Gastroesophageal sphincter (tissue), 4 donors: Measurements from ENCODE around the gene EHBP1. TPM values are rescaled to one million over a fixed set of nuclear protein-coding genes. Genes with fewer than 3 reads are reported as not detected.

ENCODE experiments used
- ATAC-seq: fragments of 150-250 bp; one replicate; pipeline ENCODE4 v1.9.1; 2016; ENCODE audit warnings: mild to moderate bottlenecking, moderate library complexity
- H3K27ac ChIP-seq, 4 donors: fragments of 200-600 bp; sonication (generic) in 3 of 4; 1 replicate in 3 of 4; 2 replicates in 1 of 4; pipeline ENCODE4 v1.5.1; 2016 to 2019
- H3K27me3 ChIP-seq: fragments of 200-600 bp; sonication (generic); one replicate; pipeline ENCODE4 v1.5.1; 2019
- H3K36me3 ChIP-seq, 2 donors: fragments of 200-600 bp; sonication (generic); one replicate each; pipeline ENCODE4 v1.5.1; 2019; ENCODE audit warnings: control low read depth in 1 of 2
- H3K4me1 ChIP-seq, 3 donors: fragments of 200-600 bp; sonication (generic); 1 replicate in 2 of 3; 2 replicates in 1 of 3; pipeline ENCODE4 v1.5.1; 2016 to 2019; ENCODE audit warnings: control low read depth in 2 of 3
- H3K4me3 ChIP-seq, 2 donors: fragments of 200-600 bp; sonication (generic); one replicate each; pipeline ENCODE4 v1.5.1; 2019; ENCODE audit warnings: mild to moderate bottlenecking in 1 of 2, moderate library complexity in 1 of 2
- H3K9me3 ChIP-seq, 3 donors: fragments of 200-600 bp; sonication (generic); one replicate each; pipeline ENCODE4 v1.5.1; 2017 to 2019; ENCODE audit warnings: control low read depth in 2 of 3
- EP300 ChIP-seq: sonication (generic); formaldehyde crosslinking; IDR thresholded peaks from one replicate; pipeline ENCODE4 v1.6.1; 2017; ENCODE audit warnings: antibody characterized with exemption, mild to moderate bottlenecking
- POLR2A ChIP-seq, 2 donors: fragments of 450-650 bp; IDR thresholded peaks; one replicate each; pipeline ENCODE4 v1.6.1; 2017; ENCODE audit warnings: antibody characterized with exemption in 2 of 2, mild to moderate bottlenecking in 2 of 2, moderate library complexity in 1 of 2
- POLR2AphosphoS5 ChIP-seq: sonication (generic); formaldehyde crosslinking; IDR thresholded peaks from one replicate; pipeline ENCODE4 v1.6.1; 2017; ENCODE audit warnings: antibody characterized with exemption
- WGBS, 2 donors: methylation state at CpG; one replicate each; pipeline ENCODE4 v1.1.5; 2018; ENCODE audit warnings: low coverage in 1 of 2; 5-methylcytosine and 5-hydroxymethylcytosine counted together
- total RNA-seq, 4 donors: library from RNA; depleted of rRNA; stranded (reverse); fragments of >200 nt; gene quantifications; one replicate each; pipeline ENCODE4 v1.1.0, GENCODE V29; 2016
- TF ChIP-seq, protein P1 (sequence below), 4 experiments: fragments of 200-600 bp in 2 of 4; fragments of 450-650 bp in 2 of 4; sonication (generic) in 1 of 4; IDR thresholded peaks; one replicate each; pipeline ENCODE4 v1.5.1; 2017 to 2019; ENCODE audit warnings: antibody characterized with exemption in 4 of 4, mild to moderate bottlenecking in 2 of 4, moderate library complexity in 2 of 4

The EHBP1 gene
- total RNA-seq, 4 donors from 2014 or later: 82.4 to 159 (median 146) TPM

DNA sequence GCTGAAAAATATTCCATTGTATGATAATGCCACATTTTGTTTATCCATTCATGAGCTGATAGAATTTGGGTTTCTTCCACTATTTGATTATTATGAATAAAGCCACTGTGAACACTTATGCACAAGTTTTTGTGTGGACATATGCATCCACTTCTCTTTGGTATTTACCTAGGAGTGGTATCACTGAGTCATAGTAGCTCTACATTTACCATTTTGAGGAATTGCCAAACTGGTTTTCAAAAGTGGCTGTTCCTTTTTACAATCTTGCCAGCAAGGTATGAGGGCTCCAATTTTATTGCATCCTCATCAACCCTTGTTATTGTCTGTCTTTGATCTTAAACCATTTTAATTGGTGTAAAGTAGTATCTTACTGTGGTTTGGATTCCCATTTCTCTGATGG lies 13.3 kb upstream of the EHBP1 start:
- Histone ChIP-seq H3K4me1 (no peaks in the 10 kb centered on the region), H3K27ac (no peak overlapping the region), H3K4me3 (no peak overlapping the region), H3K9me3 (no peaks in the 10 kb centered on the region), H3K36me3 (no peaks in the 10 kb centered on the region), H3K27me3 (no peaks in the 10 kb centered on the region)
- TF ChIP-seq POLR2A (IDR thresholded peaks at IDR 0.05): no peak
- TF ChIP-seq POLR2AphosphoS5: no peak
- TF ChIP-seq EP300: no peak
- TF ChIP-seq, protein P1, sequence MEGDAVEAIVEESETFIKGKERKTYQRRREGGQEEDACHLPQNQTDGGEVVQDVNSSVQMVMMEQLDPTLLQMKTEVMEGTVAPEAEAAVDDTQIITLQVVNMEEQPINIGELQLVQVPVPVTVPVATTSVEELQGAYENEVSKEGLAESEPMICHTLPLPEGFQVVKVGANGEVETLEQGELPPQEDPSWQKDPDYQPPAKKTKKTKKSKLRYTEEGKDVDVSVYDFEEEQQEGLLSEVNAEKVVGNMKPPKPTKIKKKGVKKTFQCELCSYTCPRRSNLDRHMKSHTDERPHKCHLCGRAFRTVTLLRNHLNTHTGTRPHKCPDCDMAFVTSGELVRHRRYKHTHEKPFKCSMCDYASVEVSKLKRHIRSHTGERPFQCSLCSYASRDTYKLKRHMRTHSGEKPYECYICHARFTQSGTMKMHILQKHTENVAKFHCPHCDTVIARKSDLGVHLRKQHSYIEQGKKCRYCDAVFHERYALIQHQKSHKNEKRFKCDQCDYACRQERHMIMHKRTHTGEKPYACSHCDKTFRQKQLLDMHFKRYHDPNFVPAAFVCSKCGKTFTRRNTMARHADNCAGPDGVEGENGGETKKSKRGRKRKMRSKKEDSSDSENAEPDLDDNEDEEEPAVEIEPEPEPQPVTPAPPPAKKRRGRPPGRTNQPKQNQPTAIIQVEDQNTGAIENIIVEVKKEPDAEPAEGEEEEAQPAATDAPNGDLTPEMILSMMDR (IDR thresholded peaks at IDR 0.05): no peak
- no peak for ATAC-seq

DNA sequence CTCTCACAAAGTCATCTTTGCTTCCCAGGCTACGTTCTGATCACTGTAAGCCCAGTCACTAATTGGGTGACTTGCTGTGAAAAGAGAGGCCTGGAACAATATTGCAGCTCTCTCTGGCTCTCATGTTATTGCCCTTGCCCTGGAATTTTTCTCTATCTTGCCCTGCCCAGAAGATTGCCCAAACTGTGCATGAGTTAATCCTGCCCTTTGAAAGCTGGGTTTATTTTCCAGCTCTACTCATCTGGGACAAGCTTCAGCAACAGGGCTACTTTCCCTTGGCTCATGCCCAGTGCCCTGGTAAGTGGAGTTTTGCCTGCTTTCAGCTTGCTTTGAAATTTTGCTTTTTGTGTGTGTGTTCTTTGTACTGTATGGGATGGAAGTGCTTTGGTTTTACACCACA lies 6.9 kb upstream of the EHBP1 start:
- H3K4me3 ChIP-seq: no peak overlapping the region

GRCh38 chr2:62704654-62705006 lies 883 bp upstream of the EHBP1 start:
- Histone ChIP-seq H3K27me3 (no peaks in the 10 kb centered on the region), H3K36me3 (no peaks in the 10 kb centered on the region), H3K9me3 (no peaks in the 10 kb centered on the region), H3K4me1 (peaks cover 4 to 38% (median 10%) of the 10 kb centered on the region in 3 donors), H3K4me3 (peak overlapping the region; percentile 88 to 97), H3K27ac (peak overlapping the region; percentile 91 to 98 (median 96))
- ATAC-seq: no peak
- 7 to 27% methylated on average over 2 of the region's 2 CpGs for WGBS, 2 donors
- TF ChIP-seq POLR2A (IDR thresholded peaks at IDR 0.05) (no peak), POLR2AphosphoS5 (no peak), EP300 (no peak)
- TF ChIP-seq, protein P1 (IDR thresholded peaks at IDR 0.05): no peak

More for the DNA sequence above, 6.9 kb upstream of the EHBP1 start:
- TF ChIP-seq EP300 (no peak), POLR2AphosphoS5 (peak; percentile 52)
- no peaks in the 10 kb centered on the region for H3K4me1 ChIP-seq
- H3K9me3 ChIP-seq: no peaks in the 10 kb centered on the region
- H3K27me3 ChIP-seq: no peaks in the 10 kb centered on the region
- ATAC-seq: no peak
- no peaks in the 10 kb centered on the region for H3K36me3 ChIP-seq
- 83% methylated on average over 1 of the region's 1 CpG; no CpG with 5 or more reads in 1 of the 2 donors for WGBS, 2 donors
- no peak overlapping the region for H3K27ac ChIP-seq

GRCh38 chr2:62705859-62706720 lies 577 bp downstream of the EHBP1 start:
- TF ChIP-seq POLR2A (IDR thresholded peaks at IDR 0.05) (no peak), POLR2AphosphoS5 (peak; percentile 47)
- TF ChIP-seq, protein P1 (IDR thresholded peaks at IDR 0.05): peak; percentile 15 to 64 (median 48)
- peak; percentile 54 for ATAC-seq
- WGBS, 2 donors: 3 to 4% methylated on average over 16 to 22 of the region's 57 CpGs
- Histone ChIP-seq H3K27ac (peak overlapping the region; percentile 95 to 98 (median 96)), H3K4me1 (peaks cover 4 to 52% (median 10%) of the 10 kb centered on the region in 3 donors), H3K9me3 (no peaks in the 10 kb centered on the region), H3K36me3 (peaks cover 0 to 1% of the 10 kb centered on the region in 2 donors), H3K4me3 (peak overlapping the region; percentile 88 to 97), H3K27me3 (no peaks in the 10 kb centered on the region)

DNA sequence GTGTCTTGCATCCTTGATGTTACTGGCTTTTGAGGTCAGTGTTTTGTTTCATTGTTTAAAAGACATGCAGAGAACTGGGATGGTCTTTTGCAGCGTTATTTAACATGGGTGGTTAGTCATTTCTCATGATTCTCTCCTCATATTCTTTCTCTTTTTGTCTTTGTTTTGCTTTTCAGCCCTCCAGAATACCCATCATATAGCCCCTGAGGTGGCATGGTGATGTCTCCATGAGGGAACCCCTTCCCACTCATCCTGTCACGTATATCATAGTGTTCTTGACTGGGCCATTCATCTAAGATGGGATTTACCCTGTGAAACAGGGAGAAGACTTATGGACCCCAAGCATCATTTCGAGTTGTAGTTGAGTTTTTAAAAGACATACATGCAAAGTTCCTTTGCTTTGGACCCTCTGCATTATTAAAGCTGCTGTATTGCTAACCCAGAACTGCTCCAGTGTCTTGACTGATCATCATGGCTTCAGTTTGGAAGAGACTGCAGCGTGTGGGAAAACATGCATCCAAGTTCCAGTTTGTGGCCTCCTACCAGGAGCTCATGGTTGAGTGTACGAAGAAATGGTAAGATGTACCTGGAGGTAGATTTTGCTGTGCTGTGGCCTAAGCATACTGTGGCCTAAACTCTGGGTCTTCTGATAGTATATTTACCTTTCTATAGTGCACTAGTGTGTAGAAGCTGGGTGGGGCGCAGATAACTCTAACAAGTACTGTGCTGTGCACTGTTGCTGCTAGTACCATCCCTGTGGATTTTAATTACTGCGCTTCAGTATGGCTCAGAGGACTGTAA lies 1.4 kb downstream of the EHBP1 start:
- no peak for ATAC-seq
- peaks cover 0 to 6% of the 10 kb centered on the region in 2 donors for H3K36me3 ChIP-seq
- H3K4me3 ChIP-seq: peak overlapping the region; percentile 88 to 97
- no peaks in the 10 kb centered on the region for H3K9me3 ChIP-seq
- peaks cover 4 to 60% (median 10%) of the 10 kb centered on the region in 3 donors for H3K4me1 ChIP-seq
- peak overlapping the region; percentile 95 to 98 (median 96) for H3K27ac ChIP-seq
- 41 to 61% methylated on average over 4 to 6 of the region's 7 CpGs for WGBS, 2 donors
- TF ChIP-seq EP300 (no peak), POLR2AphosphoS5 (no peak), POLR2A (IDR thresholded peaks at IDR 0.05) (no peak)
- TF ChIP-seq, protein P1 (IDR thresholded peaks at IDR 0.05): no peak
- no peaks in the 10 kb centered on the region for H3K27me3 ChIP-seq
